HCT116 (cell line): ENCODE results near the gene CNTNAP2. TPM values are rescaled to one million over a fixed set of nuclear protein-coding genes. Genes with fewer than 3 reads are reported as not detected.

Experiments
- ATAC-seq: fragments of 200-7000 bp; cut with Tn5 transposase; 2 replicates; pipeline ENCODE4 v1.9.1; 2020; ENCODE audit warnings: mild to moderate bottlenecking, moderate library complexity
- BruUV-seq: library from RNA; stranded (reverse); fragments of 400-500 nt; replicated peaks from 2 replicates; lab custom pipeline; 2021; lab: Mats Ljungman, UMichigan
- CTCF ChIA-PET: fragments of 300-600 bp; sonication (Branson Sonifier 250); formaldehyde crosslinking; loops from one replicate; lab custom pipeline; 2021; ENCODE audit warnings: antibody characterized with exemption; lab: Charles Lee
- POLR2A ChIA-PET: fragments of 300-600, 350-600 bp; sonication (Branson Sonifier 250); formaldehyde crosslinking; loops from one replicate; lab custom pipeline; 2021; ENCODE audit warnings: antibody characterized with exemption; lab: Charles Lee
- RAD21 ChIA-PET, 2 experiments: fragments of 300-600 bp; sonication (Branson Sonifier 250); formaldehyde crosslinking; loops; one replicate each; lab custom pipeline; 2023; ENCODE audit warnings: low total read pairs in 2 of 2; ENCODE audit not compliant: uncharacterized antibody in 2 of 2, unreplicated experiment in 2 of 2, low non-redundant PET in 1 of 2; lab: Charles Lee
- DNase-seq: peaks from one replicate; pipeline ENCODE4 v3.0.0-alpha.2; 2010; ENCODE audit warnings: low read depth, low spot score
- H2AFZ ChIP-seq: fragments of 200-600 bp; shearing (Covaris generic), sonication (generic); 2 replicates; pipeline ENCODE4 v1.6.1; 2017; ENCODE audit warnings: low read depth, mixed run types, mixed read lengths, antibody characterized with exemption, low read length; ENCODE audit not compliant: poor library complexity, severe bottlenecking
- H3K27ac ChIP-seq: 2 replicates; pipeline ENCODE4 v1.5.1; 2012; ENCODE audit warnings: low read depth, low read length
- H3K27me3 ChIP-seq: fragments of 200-600 bp; sonication (generic); 2 replicates; pipeline ENCODE4 v1.6.1; 2016; ENCODE audit warnings: mixed run types, low read length, mixed read lengths; ENCODE audit not compliant: insufficient read depth
- H3K36me3 ChIP-seq, 2 experiments: fragments of 200-500 bp in 1 of 2; fragments of 200-600 bp in 1 of 2; sonication (Bioruptor generic) in 1 of 2; sonication (generic) in 1 of 2; 2 replicates each; pipeline versions ENCODE4 v1.5.1 to v1.6.1; 2014 to 2016; ENCODE audit warnings: low read length in 2 of 2, inconsistent platforms in 1 of 2, mixed read lengths in 1 of 2, mixed run types in 1 of 2; ENCODE audit not compliant: insufficient read depth in 2 of 2, control insufficient read depth in 1 of 2
- H3K4me1 ChIP-seq, 2 experiments: fragments of 200-600 bp in 1 of 2; sonication (generic) in 1 of 2; 2 replicates each; pipeline versions ENCODE4 v1.5.1 to v1.6.1; 2012 to 2017; ENCODE audit warnings: low read length in 2 of 2, inconsistent platforms in 1 of 2, mild to moderate bottlenecking in 1 of 2, mixed read lengths in 1 of 2, mixed run types in 1 of 2, moderate library complexity in 1 of 2; ENCODE audit not compliant: insufficient read depth in 2 of 2, control insufficient read depth in 1 of 2
- H3K4me2 ChIP-seq: fragments of 200-600 bp; sonication (generic); 2 replicates; pipeline ENCODE4 v1.6.1; 2017; ENCODE audit warnings: mixed run types, low read length, mixed read lengths
- H3K4me3 ChIP-seq, 2 experiments: fragments of 200-600 bp in 1 of 2; sonication (generic) in 1 of 2; replicated peaks in 1 of 2; 2 replicates each; pipeline ENCODE4 v1.5.1; 2011 to 2016; ENCODE audit warnings: low read length in 2 of 2, control low read depth in 1 of 2, low read depth in 1 of 2, mild to moderate bottlenecking in 1 of 2, mixed read lengths in 1 of 2, mixed run types in 1 of 2
- H3K79me2 ChIP-seq: fragments of 200-600 bp; sonication (generic); 2 replicates; pipeline ENCODE4 v1.6.1; 2017; ENCODE audit warnings: mild to moderate bottlenecking, mixed run types, low read length, moderate library complexity, mixed read lengths; ENCODE audit not compliant: insufficient read depth
- H3K9ac ChIP-seq: fragments of 200-600 bp; sonication (generic); 2 replicates; pipeline ENCODE4 v1.6.1; 2016; ENCODE audit warnings: low read length, mixed read lengths
- H3K9me2 ChIP-seq: fragments of 200-600 bp; sonication (generic), shearing (Covaris generic); 2 replicates; pipeline ENCODE4 v1.6.1; 2017; ENCODE audit warnings: mixed run types, mild to moderate bottlenecking, moderate library complexity; ENCODE audit not compliant: insufficient read depth
- H3K9me3 ChIP-seq, 2 experiments: fragments of 200-500 bp in 1 of 2; fragments of 200-600 bp in 1 of 2; sonication (Bioruptor generic) in 1 of 2; sonication (generic) in 1 of 2; 2 replicates each; pipeline ENCODE4 v1.6.1; 2014 to 2017; ENCODE audit warnings: low read length in 2 of 2, mixed read lengths in 2 of 2, inconsistent platforms in 1 of 2, low read depth in 1 of 2, mild to moderate bottlenecking in 1 of 2, mixed run types in 1 of 2, moderate library complexity in 1 of 2; ENCODE audit not compliant: control insufficient read depth in 1 of 2, insufficient read depth in 1 of 2
- H4K20me1 ChIP-seq: fragments of 200-600 bp; sonication (generic), shearing (Covaris generic); 2 replicates; pipeline ENCODE4 v1.6.1; 2017; ENCODE audit warnings: mixed run types, mild to moderate bottlenecking, moderate library complexity; ENCODE audit not compliant: insufficient read depth
- ATF3 ChIP-seq: IDR thresholded peaks from 2 replicates; pipeline ENCODE4 v1.6.1; 2012
- CBX3 ChIP-seq: IDR thresholded peaks from 2 replicates; pipeline ENCODE4 v1.6.1; 2012; ENCODE audit warnings: low read depth
- CEBPB ChIP-seq: IDR thresholded peaks from 2 replicates; pipeline ENCODE4 v1.6.1; 2012; ENCODE audit warnings: low read depth
- CTCF ChIP-seq, 3 experiments: fragments of 200-600 bp in 1 of 3; sonication (generic) in 1 of 3; IDR thresholded peaks in 2 of 3; conservative IDR thresholded peaks in 1 of 3; 2 replicates each; pipeline ENCODE4 v1.5.1; 2012 to 2017; ENCODE audit warnings: low read depth in 2 of 3, low read length in 2 of 3, antibody characterized with exemption in 1 of 3, borderline replicate concordance in 1 of 3, control low read depth in 1 of 3, mild to moderate bottlenecking in 1 of 3, mixed read lengths in 1 of 3, mixed run types in 1 of 3, moderate library complexity in 1 of 3; ENCODE audit not compliant: insufficient read depth in 1 of 3
- EGR1 ChIP-seq: IDR thresholded peaks from 2 replicates; pipeline ENCODE4 v1.6.1; 2012; ENCODE audit warnings: low read depth
- ELF1 ChIP-seq: IDR thresholded peaks from 2 replicates; pipeline ENCODE4 v1.6.1; 2012; ENCODE audit warnings: low read depth, borderline replicate concordance
- EZH2 ChIP-seq: fragments of 200-600 bp; sonication (generic); IDR thresholded peaks from 2 replicates; pipeline ENCODE4 v1.6.1; 2017; ENCODE audit warnings: antibody characterized with exemption, mixed run types
- FOSL1 ChIP-seq: IDR thresholded peaks from 2 replicates; pipeline ENCODE4 v1.6.1; 2012; ENCODE audit warnings: low read depth
- JUND ChIP-seq: IDR thresholded peaks from 2 replicates; pipeline ENCODE4 v1.6.1; 2012
- MAX ChIP-seq: IDR thresholded peaks from 2 replicates; pipeline ENCODE4 v1.6.1; 2012
- POLR2A ChIP-seq: IDR thresholded peaks from 2 replicates; pipeline ENCODE4 v1.7.0; 2011; ENCODE audit warnings: borderline replicate concordance; ENCODE audit not compliant: insufficient read depth, insufficient read length; ENCODE audit errors: extremely low read depth
- POLR2AphosphoS5 ChIP-seq: IDR thresholded peaks from 2 replicates; pipeline ENCODE4 v1.6.1; 2011; ENCODE audit warnings: mild to moderate bottlenecking, low read depth, low read length, moderate library complexity
- RAD21 ChIP-seq: IDR thresholded peaks from 2 replicates; pipeline ENCODE4 v1.6.1; 2012; ENCODE audit warnings: low read depth, mild to moderate bottlenecking
- REST ChIP-seq: IDR thresholded peaks from 2 replicates; pipeline ENCODE4 v1.6.1; 2012; ENCODE audit warnings: low read depth
- SIN3A ChIP-seq: IDR thresholded peaks from 2 replicates; pipeline ENCODE4 v1.6.1; 2012; ENCODE audit warnings: low read depth
- SP1 ChIP-seq: IDR thresholded peaks from 2 replicates; pipeline ENCODE4 v1.6.1; 2012; ENCODE audit warnings: low read depth
- SRF ChIP-seq: IDR thresholded peaks from 2 replicates; pipeline ENCODE4 v1.6.1; 2012; ENCODE audit warnings: low read depth
- TCF7L2 ChIP-seq: IDR thresholded peaks from 2 replicates; pipeline ENCODE4 v1.7.0; 2011; ENCODE audit warnings: borderline replicate concordance, inconsistent platforms; ENCODE audit not compliant: insufficient read depth, insufficient read length; ENCODE audit errors: extremely low read depth
- YY1 ChIP-seq: IDR thresholded peaks from 2 replicates; pipeline ENCODE4 v1.6.1; 2011; ENCODE audit warnings: low read length, low read depth, moderate library complexity, mild to moderate bottlenecking; ENCODE audit not compliant: insufficient replicate concordance; ENCODE audit errors: extremely low read depth
- ZFX ChIP-seq: fragments of 450-650 bp; IDR thresholded peaks from 2 replicates; pipeline ENCODE4 v1.6.1; 2017
- ZNF274 ChIP-seq: fragments of 200-500 bp; sonication (Bioruptor generic); IDR thresholded peaks from 2 replicates; pipeline ENCODE4 v1.6.1; 2014; ENCODE audit warnings: mild to moderate bottlenecking, low read depth, low read length, inconsistent platforms
- intact Hi-C: fragments of 100-400 bp; cut with micrococcal nuclease; formaldehyde crosslinking; loops from 2 replicates; pipeline ENCODE4 v1.10.0; 2022
- total RNA-seq: library from RNA; stranded (reverse); gene quantifications from one replicate; pipeline ENCODE4 v1.2.1, GENCODE V29; 2021; ENCODE audit not compliant: unreplicated experiment

CNTNAP2 gene
- total RNA-seq, 1 experiment from 2014 or later: 0.37 TPM

- TF ChIP-seq REST: no peak
- no peak for TF ChIP-seq RAD21
- no peak for TF ChIP-seq TCF7L2
- TF ChIP-seq YY1: no peak
- no peak for TF ChIP-seq ZNF274
- TF ChIP-seq SRF: no peak
- TF ChIP-seq, all 23 proteins: peak for 0
These were observed 276.7 kb downstream of the CNTNAP2 start (continued) for GRCh38 chr7:146393346-146393745.

- Histone ChIP-seq H3K27me3 (no peaks in the 10 kb centered on the region), H2AFZ (no peak overlapping the region), H3K9me2 (no peaks in the 10 kb centered on the region), H3K36me3 (no peaks in the 10 kb centered on the region), H3K4me1 (no peaks in the 10 kb centered on the region), H3K9me3 (peaks cover 0 to 24% of the 10 kb centered on the region in 2 experiments; a peak in 2 of 4 replicates), H4K20me1 (no peaks in the 10 kb centered on the region), H3K27ac (no peak overlapping the region), H3K79me2 (no peaks in the 10 kb centered on the region), H3K9ac (no peak overlapping the region), H3K4me2 (no peak overlapping the region), H3K4me3 (no peak overlapping the region)
- DNase-seq (no peak), ATAC-seq (no peak)
- intact Hi-C loops: no loop called here
- TF ChIP-seq POLR2AphosphoS5: no peak
- TF ChIP-seq POLR2A: no peak
- no peak for TF ChIP-seq JUND
- TF ChIP-seq EGR1: no peak
- no peak for TF ChIP-seq TCF7L2
- no peak for TF ChIP-seq CBX3
- TF ChIP-seq ELF1: no peak
- TF ChIP-seq CEBPB: no peak
- TF ChIP-seq EZH2: no peak
- TF ChIP-seq SRF: no peak
- no peak for TF ChIP-seq YY1
- TF ChIP-seq FOSL1: no peak
- TF ChIP-seq CTCF (IDR thresholded peaks at IDR 0.05 in 2 of 3, conservative IDR thresholded peaks at IDR 0.05 in 1 of 3; ENCODE audit: borderline replicate concordance in 1 of 3, insufficient read depth in 1 of 3, low read depth in 2 of 3, low read length in 2 of 3): no peak
- no peak for TF ChIP-seq SIN3A
- TF ChIP-seq ZFX: no peak
- no peak for TF ChIP-seq ATF3
- no peak for TF ChIP-seq MAX
- TF ChIP-seq ZNF274: no peak
- TF ChIP-seq RAD21: no peak
- TF ChIP-seq SP1: no peak
- no TSS peak for BruUV-seq
- ChIA-PET RAD21 (no interaction called here), POLR2A (no interaction called here), CTCF (no interaction called here)
These were observed 280.5 kb downstream of the CNTNAP2 start for GRCh38 chr7:146397141-146397540.
